GM13977 (cell line): ENCODE measurements around the gene RNU7-1.
A peak's percentile ranks its signal among the peaks of the same experiment; 100 is the strongest.

Source experiments
- DNase-seq: peaks from one replicate; pipeline ENCODE4 v3.0.0; 2012; ENCODE audit warnings: low spot score
- in situ Hi-C: fragments of 300-500 bp; cut with MboI; formaldehyde crosslinking; loops from one replicate; pipeline ENCODE4 v1.12.0; 2022; ENCODE audit warnings: low sequenced_read_pairs, low pct_unique_long_range_greater_than_20kb, mixed read lengths, inconsistent platforms; ENCODE audit not compliant: unreplicated experiment
- TF ChIP-seq, protein P1 (sequence below): IDR thresholded peaks from 2 replicates; pipeline ENCODE4 v1.5.1; 2012; ENCODE audit warnings: mild to moderate bottlenecking, control low read depth; ENCODE audit not compliant: insufficient read depth; ENCODE audit errors: extremely low read depth, missing control alignments

Gene RNU7-1

DNA sequence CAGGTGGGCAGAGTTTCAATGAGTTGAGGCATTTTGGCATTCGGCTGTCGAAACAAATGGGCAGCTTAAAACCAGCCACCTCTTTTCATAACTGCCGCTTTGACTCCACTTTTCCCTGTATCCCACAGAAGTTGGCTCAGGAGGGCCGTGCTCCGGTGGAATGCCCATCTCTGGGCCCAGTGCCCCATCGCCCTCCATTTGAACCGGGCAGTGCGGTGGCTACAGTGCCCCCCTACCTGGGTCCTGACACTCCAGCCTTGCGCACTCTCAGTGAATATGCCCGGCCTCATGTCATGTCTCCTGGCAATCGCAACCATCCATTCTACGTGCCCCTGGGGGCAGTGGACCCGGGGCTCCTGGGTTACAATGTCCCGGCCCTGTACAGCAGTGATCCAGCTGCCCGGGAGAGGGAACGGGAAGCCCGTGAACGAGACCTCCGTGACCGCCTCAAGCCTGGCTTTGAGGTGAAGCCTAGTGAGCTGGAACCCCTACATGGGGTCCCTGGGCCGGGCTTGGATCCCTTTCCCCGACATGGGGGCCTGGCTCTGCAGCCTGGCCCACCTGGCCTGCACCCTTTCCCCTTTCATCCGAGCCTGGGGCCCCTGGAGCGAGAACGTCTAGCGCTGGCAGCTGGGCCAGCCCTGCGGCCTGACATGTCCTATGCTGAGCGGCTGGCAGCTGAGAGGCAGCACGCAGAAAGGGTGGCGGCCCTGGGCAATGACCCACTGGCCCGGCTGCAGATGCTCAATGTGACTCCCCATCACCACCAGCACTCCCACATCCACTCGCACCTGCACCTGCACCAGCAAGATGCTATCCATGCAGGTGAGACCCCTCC, 5.0 kb upstream of the RNU7-1 start:
- TF ChIP-seq, protein P1, sequence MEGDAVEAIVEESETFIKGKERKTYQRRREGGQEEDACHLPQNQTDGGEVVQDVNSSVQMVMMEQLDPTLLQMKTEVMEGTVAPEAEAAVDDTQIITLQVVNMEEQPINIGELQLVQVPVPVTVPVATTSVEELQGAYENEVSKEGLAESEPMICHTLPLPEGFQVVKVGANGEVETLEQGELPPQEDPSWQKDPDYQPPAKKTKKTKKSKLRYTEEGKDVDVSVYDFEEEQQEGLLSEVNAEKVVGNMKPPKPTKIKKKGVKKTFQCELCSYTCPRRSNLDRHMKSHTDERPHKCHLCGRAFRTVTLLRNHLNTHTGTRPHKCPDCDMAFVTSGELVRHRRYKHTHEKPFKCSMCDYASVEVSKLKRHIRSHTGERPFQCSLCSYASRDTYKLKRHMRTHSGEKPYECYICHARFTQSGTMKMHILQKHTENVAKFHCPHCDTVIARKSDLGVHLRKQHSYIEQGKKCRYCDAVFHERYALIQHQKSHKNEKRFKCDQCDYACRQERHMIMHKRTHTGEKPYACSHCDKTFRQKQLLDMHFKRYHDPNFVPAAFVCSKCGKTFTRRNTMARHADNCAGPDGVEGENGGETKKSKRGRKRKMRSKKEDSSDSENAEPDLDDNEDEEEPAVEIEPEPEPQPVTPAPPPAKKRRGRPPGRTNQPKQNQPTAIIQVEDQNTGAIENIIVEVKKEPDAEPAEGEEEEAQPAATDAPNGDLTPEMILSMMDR: no peak
- no peak for DNase-seq
- in situ Hi-C loops: loop anchor here (25.0 kb wide), 1 partner anchor 174 kb away; the partner anchor contains the start of gene C1RL

DNA sequence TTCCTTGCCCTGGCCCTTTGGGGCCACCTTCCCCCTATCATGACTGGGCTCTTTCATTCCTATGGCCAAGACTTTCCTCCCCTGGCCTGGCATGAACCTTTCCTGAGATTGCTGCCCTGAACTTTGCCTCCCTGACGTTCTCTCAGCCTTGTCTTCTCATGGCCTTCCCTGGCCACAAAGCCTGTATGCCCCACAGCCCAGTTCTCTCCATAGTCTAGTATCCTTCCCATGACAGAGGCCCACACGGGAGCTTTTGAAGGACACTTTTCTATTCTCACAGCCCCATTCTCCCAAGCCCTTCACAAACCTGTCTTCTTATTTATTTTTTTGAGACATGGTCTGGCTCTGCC, 4.5 kb upstream of the RNU7-1 start:
- no peak for DNase-seq
- in situ Hi-C loops: loop anchor here (25.0 kb wide), 1 partner anchor 173 kb away; the partner anchor contains the start of gene C1RL
- TF ChIP-seq, protein P1: no peak

DNA sequence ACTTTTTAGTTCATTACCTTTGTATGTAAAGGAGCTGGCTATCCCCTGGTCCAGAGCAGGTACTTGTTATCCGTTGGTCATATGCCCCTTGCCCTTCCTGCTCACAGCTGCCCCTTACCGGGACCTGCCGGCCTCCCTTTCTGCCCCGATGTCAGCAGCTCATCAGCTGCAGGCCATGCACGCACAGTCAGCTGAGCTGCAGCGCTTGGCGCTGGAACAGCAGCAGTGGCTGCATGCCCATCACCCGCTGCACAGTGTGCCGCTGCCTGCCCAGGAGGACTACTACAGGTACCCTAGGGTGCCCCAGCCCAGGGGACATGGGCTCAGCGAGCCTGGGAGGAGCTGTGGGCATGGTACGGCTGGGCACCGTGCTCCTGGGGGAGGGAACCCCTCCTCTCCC, 2.3 kb upstream of the RNU7-1 start:
- in situ Hi-C loops: loop anchor here (25.0 kb wide), 1 partner anchor 171 kb away; the partner anchor contains the start of gene C1RL
- DNase-seq: no peak
- TF ChIP-seq, protein P1: no peak

DNA sequence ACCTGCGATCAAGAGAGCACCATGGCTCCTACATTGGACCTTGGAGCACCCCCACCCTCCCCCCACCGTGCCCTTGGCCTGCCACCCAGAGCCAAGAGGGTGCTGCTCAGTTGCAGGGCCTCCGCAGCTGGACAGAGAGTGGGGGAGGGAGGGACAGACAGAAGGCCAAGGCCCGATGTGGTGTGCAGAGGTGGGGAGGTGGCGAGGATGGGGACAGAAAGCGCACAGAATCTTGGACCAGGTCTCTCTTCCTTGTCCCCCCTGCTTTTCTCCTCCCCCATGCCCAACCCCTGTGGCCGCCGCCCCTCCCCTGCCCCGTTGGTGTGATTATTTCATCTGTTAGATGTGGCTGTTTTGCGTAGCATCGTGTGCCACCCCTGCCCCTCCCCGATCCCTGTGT, 1.8 kb upstream of the RNU7-1 start:
- in situ Hi-C loops: loop anchor here (25.0 kb wide), 1 partner anchor 171 kb away; the partner anchor contains the start of gene C1RL
- no peak for DNase-seq
- TF ChIP-seq, protein P1: no peak

DNA sequence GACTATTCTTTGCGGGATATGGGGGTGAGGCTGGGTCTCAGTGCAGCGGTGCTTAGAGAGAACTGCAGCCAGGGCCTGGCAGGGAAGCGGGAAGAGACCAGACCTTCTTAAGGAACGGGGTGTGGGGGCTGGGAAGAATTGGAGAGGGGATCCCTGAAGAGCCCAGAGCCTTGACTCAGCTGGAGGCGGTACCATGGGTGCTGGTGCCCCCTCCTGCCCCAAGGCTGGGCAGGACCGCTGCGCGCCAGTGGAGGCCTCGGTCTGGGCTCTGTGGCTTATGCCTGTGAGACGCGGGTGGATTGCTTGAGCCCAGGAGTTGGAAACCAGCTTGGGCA, 1.3 kb upstream of the RNU7-1 start:
- no peak for DNase-seq
- TF ChIP-seq, protein P1: no peak
- in situ Hi-C loops: loop anchor here (25.0 kb wide), 1 partner anchor 170 kb away; the partner anchor contains the start of gene C1RL

DNA sequence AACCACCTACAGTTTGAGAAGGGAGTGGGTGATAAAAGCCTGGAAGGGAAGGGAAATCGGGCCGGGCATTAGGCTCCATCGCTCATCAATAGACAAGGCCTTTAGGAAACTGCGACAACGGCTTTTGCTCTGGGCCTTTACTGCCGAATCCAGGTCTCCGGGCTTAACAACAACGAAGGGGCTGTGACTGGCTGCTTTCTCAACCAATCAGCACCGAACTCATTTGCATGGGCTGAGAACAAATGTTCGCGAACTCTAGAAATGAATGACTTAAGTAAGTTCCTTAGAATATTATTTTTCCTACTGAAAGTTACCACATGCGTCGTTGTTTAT, 261 bp upstream of the RNU7-1 start:
- in situ Hi-C loops: loop anchor here (25.0 kb wide), 1 partner anchor 169 kb away; the partner anchor contains the start of gene C1RL
- TF ChIP-seq, protein P1: no peak
- DNase-seq: peak; percentile 95
